Measurements from ENCODE around the gene ZNF667. TPM values are rescaled to one million over a fixed set of nuclear protein-coding genes. Genes with fewer than 3 reads are reported as not detected.

ZNF667 gene
- total RNA-seq = 6.4 and 6.6 TPM in 2 replicates
- polyA plus RNA-seq = 1.3 and 2.0 TPM in 2 replicates
- polyA plus RNA-seq (2012) = 1.0 and 1.6 TPM in 2 replicates
- 0.12 and 0.74 TPM in 2 replicates for polyA minus RNA-seq (ENCODE audit: low replicate concordance)

DNA sequence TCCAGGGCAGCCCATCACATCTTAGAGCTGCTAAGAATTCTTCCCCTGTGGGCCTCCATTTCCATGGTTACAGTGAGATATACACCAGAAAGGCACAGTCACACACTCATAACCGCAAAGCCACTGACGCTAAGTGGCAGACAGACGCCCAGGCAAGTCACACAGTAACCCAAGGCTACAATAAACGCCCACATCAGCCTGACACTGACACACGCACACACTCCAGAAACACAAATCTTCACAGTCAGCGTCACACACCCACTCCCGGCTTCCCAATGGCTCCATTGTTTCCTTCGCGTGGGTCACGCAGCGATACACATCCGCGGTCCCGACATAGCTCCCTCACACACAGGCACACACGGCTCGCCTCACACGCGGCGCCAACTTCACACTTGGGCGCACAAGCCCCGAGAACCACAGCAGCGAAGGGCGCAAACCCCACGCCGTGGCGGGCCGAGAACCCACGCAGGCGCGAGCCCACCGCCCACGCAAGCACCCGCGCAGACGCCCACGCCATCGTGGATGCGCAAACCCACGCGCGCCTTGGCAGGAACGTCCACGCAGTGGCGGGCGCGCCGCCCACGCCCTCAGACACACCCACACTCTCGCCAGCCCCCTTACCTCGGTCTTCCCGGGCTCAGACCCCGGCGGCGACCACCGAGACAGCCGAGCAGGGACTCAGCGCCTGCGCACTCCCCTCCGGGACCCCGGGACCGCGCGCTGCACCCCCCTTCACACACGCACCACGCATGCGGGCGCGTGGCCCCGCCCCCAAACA, at the start of gene ZNF667:
TSS of gene ZNF667 (minus strand) at position 695 of the 778 bp plus-strand sequence. CDS start 14,975 bp downstream, outside the sequence.
- no peaks in the 10 kb centered on the region for H3K4me1 ChIP-seq (ENCODE audit: control insufficient read depth, extremely low read depth, insufficient read depth, low read length)
- peak within 1 kb of the TSS; percentile 75 for H3K27ac ChIP-seq (ENCODE audit: insufficient read depth, low read length)
- no peak for TF ChIP-seq EZH2 (IDR thresholded peaks at IDR 0.05; ENCODE audit: low read length, missing control alignments)
- TF ChIP-seq, protein P1, sequence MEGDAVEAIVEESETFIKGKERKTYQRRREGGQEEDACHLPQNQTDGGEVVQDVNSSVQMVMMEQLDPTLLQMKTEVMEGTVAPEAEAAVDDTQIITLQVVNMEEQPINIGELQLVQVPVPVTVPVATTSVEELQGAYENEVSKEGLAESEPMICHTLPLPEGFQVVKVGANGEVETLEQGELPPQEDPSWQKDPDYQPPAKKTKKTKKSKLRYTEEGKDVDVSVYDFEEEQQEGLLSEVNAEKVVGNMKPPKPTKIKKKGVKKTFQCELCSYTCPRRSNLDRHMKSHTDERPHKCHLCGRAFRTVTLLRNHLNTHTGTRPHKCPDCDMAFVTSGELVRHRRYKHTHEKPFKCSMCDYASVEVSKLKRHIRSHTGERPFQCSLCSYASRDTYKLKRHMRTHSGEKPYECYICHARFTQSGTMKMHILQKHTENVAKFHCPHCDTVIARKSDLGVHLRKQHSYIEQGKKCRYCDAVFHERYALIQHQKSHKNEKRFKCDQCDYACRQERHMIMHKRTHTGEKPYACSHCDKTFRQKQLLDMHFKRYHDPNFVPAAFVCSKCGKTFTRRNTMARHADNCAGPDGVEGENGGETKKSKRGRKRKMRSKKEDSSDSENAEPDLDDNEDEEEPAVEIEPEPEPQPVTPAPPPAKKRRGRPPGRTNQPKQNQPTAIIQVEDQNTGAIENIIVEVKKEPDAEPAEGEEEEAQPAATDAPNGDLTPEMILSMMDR (conservative IDR thresholded peaks at IDR 0.05 in 1 of 2, IDR thresholded peaks at IDR 0.05 in 1 of 2; ENCODE audit: low read depth in 1 of 2, low read length in 2 of 2) = no peak
- H3K9me3 ChIP-seq (ENCODE audit: control insufficient read depth, insufficient read depth, low read depth, low read length) = no peaks in the 10 kb centered on the region
- no peaks in the 10 kb centered on the region for H3K27me3 ChIP-seq (ENCODE audit: control insufficient read depth, insufficient read depth, low read length)
- H3K4me3 ChIP-seq (replicated peaks in 1 of 4; ENCODE audit: control extremely low read depth in 1 of 4, insufficient read depth in 1 of 4, low read depth in 3 of 4, low read length in 4 of 4) = peak within 1 kb of the TSS; percentile 81 to 96 (median 86)
- peak within 1 kb of the TSS; percentile 99 for H2AFZ ChIP-seq (ENCODE audit: low read length)
- H4K20me1 ChIP-seq (ENCODE audit: control insufficient read depth, extremely low read depth, insufficient read depth, low read length) = no peaks in the 10 kb centered on the region
- no peaks in the 10 kb centered on the region for H3K36me3 ChIP-seq (ENCODE audit: control insufficient read depth, insufficient read depth, low read length)
- DNase-seq (ENCODE audit: low read depth in 2 of 2) = peak; percentile 18 to 71
- peak within 1 kb of the TSS; percentile 61 for H3K9ac ChIP-seq (ENCODE audit: insufficient read depth, low read length)
- no peaks in the 10 kb centered on the region for H3K79me2 ChIP-seq (ENCODE audit: control insufficient read depth, insufficient read depth, low read length)
- peak within 1 kb of the TSS; percentile 92 for H3K4me2 ChIP-seq (ENCODE audit: extremely low read depth, insufficient read depth, low read length)

DNA sequence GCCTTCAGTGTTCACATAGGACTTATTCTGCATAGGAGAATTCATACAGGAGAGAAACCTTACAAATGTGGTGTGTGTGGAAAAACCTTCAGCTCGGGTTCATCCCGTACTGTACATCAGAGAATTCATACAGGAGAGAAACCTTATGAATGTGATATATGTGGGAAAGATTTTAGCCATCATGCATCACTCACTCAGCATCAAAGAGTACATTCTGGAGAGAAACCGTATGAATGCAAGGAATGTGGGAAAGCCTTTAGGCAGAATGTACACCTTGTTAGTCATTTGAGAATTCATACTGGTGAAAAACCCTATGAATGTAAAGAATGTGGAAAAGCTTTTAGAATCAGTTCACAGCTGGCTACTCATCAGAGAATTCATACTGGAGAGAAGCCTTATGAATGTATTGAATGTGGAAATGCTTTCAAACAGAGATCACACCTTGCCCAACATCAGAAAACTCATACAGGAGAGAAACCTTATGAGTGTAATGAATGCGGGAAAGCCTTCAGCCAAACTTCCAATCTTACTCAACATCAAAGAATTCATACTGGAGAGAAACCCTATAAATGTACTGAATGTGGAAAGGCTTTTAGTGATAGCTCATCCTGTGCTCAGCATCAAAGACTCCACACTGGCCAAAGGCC, 48.2 kb upstream of the ZNF667 start:
- no peaks in the 10 kb centered on the region for H3K79me2 ChIP-seq (ENCODE audit: control insufficient read depth, insufficient read depth, low read length)
- H4K20me1 ChIP-seq (ENCODE audit: control insufficient read depth, extremely low read depth, insufficient read depth, low read length) = no peaks in the 10 kb centered on the region
- no peak overlapping the region for H3K27ac ChIP-seq (ENCODE audit: insufficient read depth, low read length)
- no peaks in the 10 kb centered on the region for H3K4me1 ChIP-seq (ENCODE audit: control insufficient read depth, extremely low read depth, insufficient read depth, low read length)
- no peaks in the 10 kb centered on the region for H3K27me3 ChIP-seq (ENCODE audit: control insufficient read depth, insufficient read depth, low read length)
- no peak overlapping the region for H2AFZ ChIP-seq (ENCODE audit: low read length)
- TF ChIP-seq, protein P1 (conservative IDR thresholded peaks at IDR 0.05 in 1 of 2, IDR thresholded peaks at IDR 0.05 in 1 of 2; ENCODE audit: low read depth in 1 of 2, low read length in 2 of 2) = no peak
- TF ChIP-seq EZH2 (IDR thresholded peaks at IDR 0.05; ENCODE audit: low read length, missing control alignments) = no peak
- H3K36me3 ChIP-seq (ENCODE audit: control insufficient read depth, insufficient read depth, low read length) = no peaks in the 10 kb centered on the region
- no peaks in the 10 kb centered on the region for H3K9me3 ChIP-seq (ENCODE audit: control insufficient read depth, insufficient read depth, low read depth, low read length)
- no peak overlapping the region for H3K9ac ChIP-seq (ENCODE audit: insufficient read depth, low read length)
- no peak overlapping the region for H3K4me2 ChIP-seq (ENCODE audit: extremely low read depth, insufficient read depth, low read length)
- DNase-seq (ENCODE audit: low read depth in 2 of 2) = no peak
- H3K4me3 ChIP-seq (replicated peaks in 1 of 4; ENCODE audit: control extremely low read depth in 1 of 4, insufficient read depth in 1 of 4, low read depth in 3 of 4, low read length in 4 of 4) = no peak overlapping the region

DNA sequence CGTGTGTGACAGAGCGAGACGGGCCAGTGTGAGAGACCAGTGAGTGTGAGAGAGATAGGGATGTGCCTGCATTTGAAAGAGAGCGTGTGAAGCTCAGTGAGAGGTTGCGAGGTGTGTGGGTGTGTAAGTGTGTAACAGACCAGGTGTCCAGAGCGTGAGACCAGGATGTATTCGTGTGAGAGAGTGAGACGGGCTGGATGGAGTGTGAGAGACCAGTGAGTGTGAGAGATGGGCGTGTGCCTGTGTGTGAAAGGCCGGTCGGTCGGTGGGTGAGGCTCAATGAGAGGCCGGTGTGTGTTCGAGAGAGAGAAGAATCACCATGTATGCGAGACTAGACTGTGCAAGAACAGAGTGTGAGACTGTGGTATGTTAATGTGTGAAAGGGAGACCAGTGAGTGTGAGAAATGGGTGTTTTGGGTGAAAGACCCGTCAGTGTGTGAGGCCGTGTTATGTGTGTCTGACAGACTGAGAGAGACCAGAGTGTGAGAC, 31.2 kb upstream of the ZNF667 start:
- TF ChIP-seq, protein P1 (conservative IDR thresholded peaks at IDR 0.05 in 1 of 2, IDR thresholded peaks at IDR 0.05 in 1 of 2; ENCODE audit: low read depth in 1 of 2, low read length in 2 of 2) = no peak
- TF ChIP-seq EZH2 (IDR thresholded peaks at IDR 0.05; ENCODE audit: low read length, missing control alignments) = no peak
- no peaks in the 10 kb centered on the region for H3K9me3 ChIP-seq (ENCODE audit: control insufficient read depth, insufficient read depth, low read depth, low read length)
- H3K4me3 ChIP-seq (replicated peaks in 1 of 4; ENCODE audit: control extremely low read depth in 1 of 4, insufficient read depth in 1 of 4, low read depth in 3 of 4, low read length in 4 of 4) = peak overlapping the region; percentile 63 to 96 (median 84)
- H2AFZ ChIP-seq (ENCODE audit: low read length) = peak overlapping the region; percentile 100
- no peaks in the 10 kb centered on the region for H3K79me2 ChIP-seq (ENCODE audit: control insufficient read depth, insufficient read depth, low read length)
- DNase-seq (ENCODE audit: low read depth in 2 of 2) = no peak
- peak overlapping the region; percentile 98 for H3K4me2 ChIP-seq (ENCODE audit: extremely low read depth, insufficient read depth, low read length)
- H3K27ac ChIP-seq (ENCODE audit: insufficient read depth, low read length) = peak overlapping the region; percentile 94
- H3K4me1 ChIP-seq (ENCODE audit: control insufficient read depth, extremely low read depth, insufficient read depth, low read length) = peaks cover 4% of the 10 kb centered on the region
- peak overlapping the region; percentile 92 for H3K9ac ChIP-seq (ENCODE audit: insufficient read depth, low read length)
- H3K27me3 ChIP-seq (ENCODE audit: control insufficient read depth, insufficient read depth, low read length) = no peaks in the 10 kb centered on the region
- no peaks in the 10 kb centered on the region for H4K20me1 ChIP-seq (ENCODE audit: control insufficient read depth, extremely low read depth, insufficient read depth, low read length)
- no peaks in the 10 kb centered on the region for H3K36me3 ChIP-seq (ENCODE audit: control insufficient read depth, insufficient read depth, low read length)
